Right lobe of liver (tissue), 6 donors: ENCODE measurements around the gene SCFD2. TPM values are rescaled to one million over a fixed set of nuclear protein-coding genes. Genes with fewer than 3 reads are reported as not detected.

ENCODE experiments used
- ATAC-seq, 4 donors: fragments of 200-7000 bp; cut with Tn5 transposase; one replicate each; pipeline ENCODE4 v1.9.1; 2020; ENCODE audit warnings: mild to moderate bottlenecking in 4 of 4, moderate library complexity in 4 of 4
- DNase-seq, 3 donors: peaks; one replicate each; pipeline ENCODE4 v3.0.0-alpha.2; 2020
- H3K27ac ChIP-seq, 3 donors: fragments of 200-600 bp; one replicate each; pipeline ENCODE4 v1.8.0; 2022
- H3K27me3 ChIP-seq, 2 donors: fragments of 200-600 bp; one replicate each; pipeline ENCODE4 v1.8.0; 2022
- H3K36me3 ChIP-seq, 4 donors: fragments of 200-600 bp; sonication (generic) in 1 of 4; one replicate each; pipeline versions ENCODE4 v1.5.1 to v1.8.0; 2017 to 2022; ENCODE audit warnings: control low read depth in 1 of 4
- H3K4me1 ChIP-seq, 4 donors: fragments of 200-600 bp; sonication (generic) in 1 of 4; one replicate each; pipeline versions ENCODE4 v1.5.1 to v1.8.0; 2017 to 2022; ENCODE audit warnings: control low read depth in 1 of 4
- H3K4me3 ChIP-seq, 3 donors: fragments of 200-600 bp; one replicate each; pipeline ENCODE4 v1.8.0; 2022
- H3K9me3 ChIP-seq, 4 donors: fragments of 200-600 bp; sonication (generic) in 1 of 4; one replicate each; pipeline versions ENCODE4 v1.5.1 to v1.8.0; 2017 to 2022; ENCODE audit warnings: control low read depth in 1 of 4
- CTCF ChIP-seq, 4 donors: fragments of 200-600 bp in 3 of 4; fragments of 450-650 bp in 1 of 4; IDR thresholded peaks; one replicate each; pipeline versions ENCODE4 v1.5.1 to v1.8.0; 2016 to 2022; ENCODE audit warnings: antibody characterized with exemption in 4 of 4, mild to moderate bottlenecking in 2 of 4
- POLR2A ChIP-seq: fragments of 450-650 bp; IDR thresholded peaks from one replicate; pipeline ENCODE4 v1.6.1; 2017; ENCODE audit warnings: antibody characterized with exemption, mild to moderate bottlenecking
- WGBS: methylation state at CpG from one replicate; pipeline ENCODE4 v1.1.6; 2018; ENCODE audit warnings: low coverage, low lambda C conversion rate; ENCODE audit not compliant: insufficient coverage; ENCODE audit errors: missing lambda C conversion rate; 5-methylcytosine and 5-hydroxymethylcytosine counted together
- intact Hi-C, 2 donors: fragments of 100-400 bp; cut with DNase I; formaldehyde crosslinking; loops; one replicate each; pipeline versions ENCODE4 v1.11.2 to v1.14.1; 2022
- total RNA-seq, 6 experiments: library from RNA; depleted of rRNA in 2 of 6; stranded (reverse); fragments of >200 nt in 2 of 6; fragmentation: NEBNext Ultra II Directional in 3 of 6; extraction: Animal tissue kit (Norgen Biotek cat#: 25700) in 3 of 6; gene quantifications; one replicate each; pipeline versions ENCODE4 v1.1.0 to v1.2.4, GENCODE V29; 2016 to 2023
- donor health status: DM: no; HTN: yes; CAD: no.
- donor health status: DM: no; HTN: no; CAD: no.
- donor health status: DM: no; HTN: no; CAD: no.
- donor health status: DM: no; HTN: yes; CAD: no.
- donor health status: DM: no; HTN: yes; CAD: no.

SCFD2 gene
- total RNA-seq, 6 experiments from 2014 or later = 7.6 to 17.1 (median 10.3) TPM

- Histone ChIP-seq H3K9me3 (no peaks in the 10 kb centered on the region), H3K36me3 (no peaks in the 10 kb centered on the region), H3K27ac (no peak overlapping the region), H3K4me1 (no peaks in the 10 kb centered on the region), H3K4me3 (no peak overlapping the region), H3K27me3 (no peaks in the 10 kb centered on the region)
- intact Hi-C loops = no loop called here
- WGBS = 81% methylated on average over 2 of the region's 2 CpGs
- no peak for DNase-seq
- TF ChIP-seq POLR2A (no peak), CTCF (IDR thresholded peaks at IDR 0.05) (no peak)
- ATAC-seq = no peak
These were observed 228.9 kb downstream of the SCFD2 start for GRCh38 chr4:53136954-53137353.

- no peak for ATAC-seq
- no peaks in the 10 kb centered on the region for H3K27me3 ChIP-seq
- no peaks in the 10 kb centered on the region for H3K36me3 ChIP-seq
These were observed 233.5 kb downstream of the SCFD2 start for GRCh38 chr4:53132132-53132891.

GRCh38 chr4:53131562-53131925 lies 234.3 kb downstream of the SCFD2 start:
- Histone ChIP-seq H3K4me1 (peaks cover 0 to 9% (median 0%) of the 10 kb centered on the region in 4 donors), H3K9me3 (no peaks in the 10 kb centered on the region), H3K4me3 (no peak overlapping the region), H3K27ac (no peak overlapping the region), H3K27me3 (no peaks in the 10 kb centered on the region), H3K36me3 (no peaks in the 10 kb centered on the region)
- DNase-seq = no peak
- TF ChIP-seq CTCF (IDR thresholded peaks at IDR 0.05) = no peak
- no peak for TF ChIP-seq POLR2A
- no peak for ATAC-seq
- WGBS = 100% methylated on average over 2 of the region's 2 CpGs
- intact Hi-C loops = no loop called here

More at GRCh38 chr4:53132132-53132891, 233.5 kb downstream of the SCFD2 start:
- peaks cover 0 to 9% (median 0%) of the 10 kb centered on the region in 4 donors for H3K4me1 ChIP-seq
- intact Hi-C loops = no loop called here
- DNase-seq = no peak
- TF ChIP-seq POLR2A = no peak
- no peak for TF ChIP-seq CTCF (IDR thresholded peaks at IDR 0.05)
- no peak overlapping the region for H3K4me3 ChIP-seq
- H3K27ac ChIP-seq = no peak overlapping the region
- WGBS = 49% methylated on average over 4 of the region's 4 CpGs
- H3K9me3 ChIP-seq = no peaks in the 10 kb centered on the region

GRCh38 chr4:53130896-53131561 lies 234.8 kb downstream of the SCFD2 start:
- Histone ChIP-seq H3K27ac (no peak overlapping the region), H3K27me3 (no peaks in the 10 kb centered on the region), H3K36me3 (no peaks in the 10 kb centered on the region), H3K9me3 (no peaks in the 10 kb centered on the region), H3K4me1 (peaks cover 0 to 9% (median 0%) of the 10 kb centered on the region in 4 donors), H3K4me3 (no peak overlapping the region)
- no peak for ATAC-seq
- 93% methylated on average over 5 of the region's 5 CpGs for WGBS
- no peak for TF ChIP-seq CTCF (IDR thresholded peaks at IDR 0.05)
- no peak for TF ChIP-seq POLR2A
- intact Hi-C loops = no loop called here
- no peak for DNase-seq
